GM10266 (cell line): ENCODE results near the gene C1orf56.

Experiments used
- DNase-seq: peaks from one replicate; pipeline ENCODE4 v3.0.0; 2012; ENCODE audit errors: extremely low spot score
- CTCF ChIP-seq: IDR thresholded peaks from 2 replicates; pipeline ENCODE4 v1.5.1; 2012; ENCODE audit warnings: mild to moderate bottlenecking, low read depth; ENCODE audit not compliant: control insufficient read depth, insufficient read depth; ENCODE audit errors: missing control alignments

Gene C1orf56

DNA sequence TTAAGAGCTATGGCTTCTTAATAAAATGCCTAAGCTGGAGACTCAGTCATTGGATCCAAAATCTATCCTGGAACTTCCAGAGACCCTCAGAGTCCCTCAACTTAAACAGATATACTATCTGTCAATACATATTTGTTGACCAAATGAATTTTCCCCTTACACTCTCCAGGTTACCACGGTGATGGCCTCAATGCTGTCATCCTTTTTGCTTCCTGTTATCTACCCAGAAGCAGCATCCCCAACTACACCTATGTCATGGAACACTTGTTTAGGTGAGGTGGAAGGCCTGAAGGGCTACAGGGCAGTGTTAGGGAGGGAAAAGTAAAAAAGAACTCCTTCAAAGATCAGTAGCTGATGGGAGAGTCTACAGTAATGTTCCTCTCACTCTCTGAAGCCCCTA, 4.4 kb upstream of the C1orf56 start:
- TF ChIP-seq CTCF: no peak
- DNase-seq: no peak

DNA sequence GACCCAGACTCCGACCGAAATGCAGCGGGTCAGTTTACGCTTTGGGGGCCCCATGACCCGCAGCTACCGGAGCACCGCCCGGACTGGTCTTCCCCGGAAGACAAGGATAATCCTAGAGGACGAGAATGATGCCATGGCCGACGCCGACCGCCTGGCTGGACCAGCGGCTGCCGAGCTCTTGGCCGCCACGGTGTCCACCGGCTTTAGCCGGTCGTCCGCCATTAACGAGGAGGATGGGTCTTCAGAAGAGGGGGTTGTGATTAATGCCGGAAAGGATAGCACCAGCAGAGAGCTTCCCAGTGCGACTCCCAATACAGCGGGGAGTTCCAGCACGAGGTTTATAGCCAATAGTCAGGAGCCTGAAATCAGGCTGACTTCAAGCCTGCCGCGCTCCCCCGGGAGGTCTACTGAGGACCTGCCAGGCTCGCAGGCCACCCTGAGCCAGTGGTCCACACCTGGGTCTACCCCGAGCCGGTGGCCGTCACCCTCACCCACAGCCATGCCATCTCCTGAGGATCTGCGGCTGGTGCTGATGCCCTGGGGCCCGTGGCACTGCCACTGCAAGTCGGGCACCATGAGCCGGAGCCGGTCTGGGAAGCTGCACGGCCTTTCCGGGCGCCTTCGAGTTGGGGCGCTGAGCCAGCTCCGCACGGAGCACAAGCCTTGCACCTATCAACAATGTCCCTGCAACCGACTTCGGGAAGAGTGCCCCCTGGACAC, 534 bp downstream of the C1orf56 start:
- peak; percentile 82 for DNase-seq

GRCh38 chr1:151048645-151049032, 1.1 kb downstream of the C1orf56 start:
- DNase-seq: no peak
- no peak for TF ChIP-seq CTCF

More for the DNA sequence above, 534 bp downstream of the C1orf56 start:
- TF ChIP-seq CTCF: peak; percentile 52

GRCh38 chr1:151049458-151049857, 1.9 kb downstream of the C1orf56 start:
- no peak for DNase-seq
- TF ChIP-seq CTCF: no peak

GRCh38 chr1:151050051-151050688, 2.6 kb downstream of the C1orf56 start:
- no peak for TF ChIP-seq CTCF
- no peak for DNase-seq

- DNase-seq: no peak
Observed at GRCh38 chr1:151051356-151052009, 3.9 kb downstream of the C1orf56 start.

More at GRCh38 chr1:151051356-151052009, 3.9 kb downstream of the C1orf56 start:
- no peak for TF ChIP-seq CTCF
